Upper lobe of left lung (tissue), 6 donors: ENCODE results near the gene BNIP5. TPM values are rescaled to one million over a fixed set of nuclear protein-coding genes. Genes with fewer than 3 reads are reported as not detected.

Source experiments
- ATAC-seq, 2 donors: fragments of 200-7000 bp; cut with Tn5 transposase; one replicate each; pipeline ENCODE4 v1.9.1; 2022; ENCODE audit warnings: mild to moderate bottlenecking in 2 of 2, moderate library complexity in 2 of 2; ENCODE audit not compliant: low FRiP score in 2 of 2
- DNase-seq, 2 donors: peaks; one replicate each; pipeline ENCODE4 v3.0.0-alpha.2; 2019 to 2020
- H3K27ac ChIP-seq, 4 donors: fragments of 200-600 bp; sonication (generic); one replicate each; pipeline ENCODE4 v1.5.1; 2016 to 2019
- H3K27me3 ChIP-seq, 4 donors: fragments of 200-600 bp; sonication (generic); one replicate each; pipeline ENCODE4 v1.5.1; 2017 to 2019
- H3K36me3 ChIP-seq, 4 donors: fragments of 200-600 bp; sonication (generic); one replicate each; pipeline ENCODE4 v1.5.1; 2016 to 2019
- H3K4me1 ChIP-seq, 4 donors: fragments of 200-600 bp; sonication (generic); one replicate each; pipeline ENCODE4 v1.5.1; 2018 to 2019
- H3K4me3 ChIP-seq, 4 donors: fragments of 200-600 bp; sonication (generic); one replicate each; pipeline ENCODE4 v1.5.1; 2017 to 2019; ENCODE audit warnings: mild to moderate bottlenecking in 2 of 4, moderate library complexity in 1 of 4
- H3K9me3 ChIP-seq, 4 donors: fragments of 200-600 bp; sonication (generic); one replicate each; pipeline ENCODE4 v1.5.1; 2018 to 2019
- CTCF ChIP-seq, 6 experiments: fragments of 450-650 bp in 4 of 6; fragments of 200-600 bp in 2 of 6; sonication (generic) in 2 of 6; IDR thresholded peaks; one replicate each; pipeline ENCODE4 v1.5.1; 2016 to 2019; ENCODE audit warnings: antibody characterized with exemption in 6 of 6
- EP300 ChIP-seq, 4 donors: sonication (generic); formaldehyde crosslinking; IDR thresholded peaks; one replicate each; pipeline ENCODE4 v1.5.1; 2017; ENCODE audit warnings: antibody characterized with exemption in 4 of 4, control low read depth in 2 of 4
- POLR2A ChIP-seq, 4 donors: fragments of 450-650 bp; IDR thresholded peaks; one replicate each; pipeline ENCODE4 v1.5.1; 2016 to 2017; ENCODE audit warnings: antibody characterized with exemption in 4 of 4, mild to moderate bottlenecking in 2 of 4
- POLR2AphosphoS5 ChIP-seq, 2 donors: sonication (generic); formaldehyde crosslinking; IDR thresholded peaks; one replicate each; pipeline ENCODE4 v1.5.1; 2017; ENCODE audit warnings: antibody characterized with exemption in 2 of 2
- WGBS, 2 donors: methylation state at CpG; one replicate each; pipeline ENCODE4 v1.1.5; 2017 to 2018; 5-methylcytosine and 5-hydroxymethylcytosine counted together
- total RNA-seq, 6 donors: library from RNA; depleted of rRNA in 4 of 6; stranded (reverse); fragments of >200 nt in 4 of 6; gene quantifications; one replicate each; pipeline versions ENCODE4 v1.1.0 to v1.2.1, GENCODE V29; 2016 to 2021
- donor health status: DM: no; HTN: no; CAD: no; lungs with moderate emphysema.
- donor health status: DM: no; HTN: yes; CAD: no; lungs with severe emphysema.

Gene BNIP5
- total RNA-seq, 6 donors from 2014 or later = 0.10 TPM; not detected in 5

DNA sequence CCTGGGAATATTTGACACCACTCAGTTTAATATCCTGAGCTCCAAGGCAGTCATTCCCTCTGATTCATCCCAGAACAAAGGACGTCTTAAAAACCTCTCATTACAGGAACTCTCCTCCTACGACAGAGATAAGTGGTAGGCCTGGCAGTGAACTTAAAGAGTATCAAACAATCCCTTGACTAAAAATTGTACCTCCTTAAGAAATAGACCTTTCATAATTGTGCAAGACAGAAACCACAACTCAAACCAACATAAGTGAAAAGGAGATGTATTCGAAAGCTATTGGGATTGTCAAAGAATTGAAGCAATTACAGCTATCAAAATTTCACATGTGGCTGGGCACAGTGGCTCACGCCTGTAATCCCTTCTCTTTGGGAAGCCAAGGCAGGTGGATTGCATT is 19.1 kb upstream of the BNIP5 start:
- peaks cover 9 to 24% (median 20%) of the 10 kb centered on the region in 4 donors for H3K4me1 ChIP-seq
- no peaks in the 10 kb centered on the region for H3K27me3 ChIP-seq
- H3K4me3 ChIP-seq = no peak overlapping the region
- no peaks in the 10 kb centered on the region for H3K36me3 ChIP-seq
- ATAC-seq (no peak), DNase-seq (no peak)
- 48 to 67% methylated on average over 4 of the region's 4 CpGs for WGBS, 2 donors
- H3K9me3 ChIP-seq = no peaks in the 10 kb centered on the region
- H3K27ac ChIP-seq = no peak overlapping the region
- TF ChIP-seq POLR2A (IDR thresholded peaks at IDR 0.05) (no peak), POLR2AphosphoS5 (IDR thresholded peaks at IDR 0.05) (no peak), CTCF (IDR thresholded peaks at IDR 0.05) (no peak), EP300 (IDR thresholded peaks at IDR 0.05) (no peak)

DNA sequence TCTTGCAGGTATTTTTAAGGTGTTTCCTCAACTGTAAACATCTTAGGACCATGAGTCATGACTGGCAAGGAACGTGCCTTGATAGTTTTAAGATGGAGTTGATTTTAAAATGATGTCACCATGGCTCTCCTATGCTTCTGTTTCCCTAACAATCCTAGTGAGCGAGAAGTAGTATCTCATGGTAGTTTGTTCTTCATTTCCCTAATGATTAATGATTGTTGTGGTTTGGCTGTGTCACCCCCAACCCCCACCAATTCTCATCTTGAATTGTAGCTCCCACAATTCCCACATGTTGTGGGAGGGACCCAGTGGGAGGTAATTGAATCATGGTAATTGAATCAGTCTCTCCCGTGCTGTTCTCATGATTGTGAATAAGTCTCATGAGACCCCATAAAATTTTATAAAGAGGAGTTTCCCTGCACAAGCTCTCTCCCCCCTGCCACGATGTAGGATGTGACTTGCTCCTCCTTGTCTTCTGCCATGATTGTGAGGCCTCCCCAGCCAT is 16.8 kb upstream of the BNIP5 start:
- Histone ChIP-seq H3K4me1 (peaks cover 5 to 11% (median 8%) of the 10 kb centered on the region in 4 donors), H3K36me3 (no peaks in the 10 kb centered on the region), H3K27ac (no peak overlapping the region), H3K4me3 (no peak overlapping the region), H3K27me3 (no peaks in the 10 kb centered on the region), H3K9me3 (no peaks in the 10 kb centered on the region)
- ATAC-seq (no peak), DNase-seq (no peak)
- TF ChIP-seq CTCF (IDR thresholded peaks at IDR 0.05) (no peak), POLR2AphosphoS5 (IDR thresholded peaks at IDR 0.05) (no peak), POLR2A (IDR thresholded peaks at IDR 0.05) (no peak), EP300 (IDR thresholded peaks at IDR 0.05) (no peak)
- 73 to 84% methylated on average over 4 of the region's 4 CpGs for WGBS, 2 donors

GRCh38 chr6:36352477-36353157 is 15.9 kb upstream of the BNIP5 start:
- no peak for DNase-seq
- Histone ChIP-seq H3K4me1 (peaks cover 0 to 11% (median 5%) of the 10 kb centered on the region in 4 donors), H3K4me3 (no peak overlapping the region), H3K27me3 (no peaks in the 10 kb centered on the region), H3K9me3 (no peaks in the 10 kb centered on the region), H3K36me3 (no peaks in the 10 kb centered on the region), H3K27ac (no peak overlapping the region)
- TF ChIP-seq POLR2AphosphoS5 (IDR thresholded peaks at IDR 0.05) = no peak
- TF ChIP-seq CTCF (IDR thresholded peaks at IDR 0.05) = no peak
- TF ChIP-seq EP300 (IDR thresholded peaks at IDR 0.05) = no peak
- no peak for TF ChIP-seq POLR2A (IDR thresholded peaks at IDR 0.05)
- WGBS, 2 donors = 92 to 94% methylated on average over 8 of the region's 8 CpGs
- no peak for ATAC-seq

DNA sequence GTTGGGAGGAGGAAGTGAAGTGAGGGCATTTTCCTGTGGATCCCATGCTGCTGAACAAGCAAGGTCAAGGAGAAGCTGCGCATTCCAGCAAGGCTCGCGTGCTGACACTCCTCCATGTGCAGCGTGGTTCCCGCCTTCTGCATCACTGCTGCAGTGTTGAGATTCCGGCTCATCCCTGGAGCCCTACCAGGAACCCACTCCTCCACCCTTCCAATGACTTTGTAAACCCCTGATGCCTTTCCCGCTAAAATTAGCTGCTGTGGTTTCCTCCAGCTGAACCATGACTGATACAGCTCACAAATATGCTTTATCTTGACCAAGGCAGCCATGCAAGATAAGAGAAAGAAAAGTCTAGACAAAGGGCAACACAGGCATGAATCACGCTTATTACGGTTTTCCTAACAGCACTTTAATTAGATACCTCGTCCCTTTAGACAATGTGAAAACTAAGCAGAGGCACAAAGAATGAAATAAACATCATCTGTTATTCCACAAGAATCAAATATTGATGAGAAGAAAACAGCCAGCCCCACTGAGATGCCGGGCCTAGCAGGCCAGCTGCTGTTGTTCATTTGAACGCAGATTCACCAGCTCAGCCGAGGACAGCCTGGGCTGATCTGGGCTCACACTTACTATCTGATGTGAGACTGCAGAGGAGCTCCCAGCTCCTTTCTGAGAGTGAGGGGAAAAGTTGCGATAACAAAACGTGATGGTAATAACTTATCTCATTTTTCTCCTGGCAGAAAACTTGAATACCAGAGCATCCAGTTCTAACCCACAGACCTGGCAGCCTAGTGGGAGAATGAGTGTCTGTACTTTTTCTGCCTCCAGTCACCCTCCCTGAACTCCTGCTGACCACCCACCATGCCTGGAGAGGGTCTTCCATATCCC is 14.2 kb upstream of the BNIP5 start:
- H3K27ac ChIP-seq = peak overlapping the region in 1 of 4 donors; percentile 22

More for the DNA sequence above, 14.2 kb upstream of the BNIP5 start:
- 61 to 63% methylated on average over 9 to 15 of the region's 15 CpGs for WGBS, 2 donors
- ATAC-seq (peak; percentile 68 to 88), DNase-seq (no peak)
- Histone ChIP-seq H3K27me3 (no peaks in the 10 kb centered on the region), H3K4me1 (peaks cover 0 to 11% (median 5%) of the 10 kb centered on the region in 4 donors), H3K36me3 (no peaks in the 10 kb centered on the region), H3K4me3 (no peak overlapping the region), H3K9me3 (no peaks in the 10 kb centered on the region)
- TF ChIP-seq EP300 (IDR thresholded peaks at IDR 0.05) (peak in 1 of 4 donors; percentile 69), POLR2AphosphoS5 (IDR thresholded peaks at IDR 0.05) (peak; percentile 19 to 58), CTCF (IDR thresholded peaks at IDR 0.05) (no peak), POLR2A (IDR thresholded peaks at IDR 0.05) (no peak)
